Measurements from ENCODE around the gene ATG13. TPM values are rescaled to one million over a fixed set of nuclear protein-coding genes. Genes with fewer than 3 reads are reported as not detected.

ATG13 gene
- total and polyA plus RNA-seq, 2 of the 8 experiments (the other 6 are each of a cell fraction or from before 2014, with no cell fraction given): 65.0 to 77.4 TPM

- H3K27ac ChIP-seq (ENCODE audit: low read depth, low read length): no peak overlapping the region
- no peak overlapping the region for H2BK120ac ChIP-seq (replicated peaks; ENCODE audit: low read depth, low read length)
- H3K9me3 ChIP-seq (ENCODE audit: insufficient read depth in 2 of 2, low read depth in 1 of 2, low read length in 1 of 2): no peaks in the 10 kb centered on the region
- H3K4me2 ChIP-seq (ENCODE audit: insufficient read depth in 1 of 2, low read depth in 2 of 2, low read length in 2 of 2): no peak overlapping the region
- no peak overlapping the region for H4K5ac ChIP-seq (ENCODE audit: insufficient read length, low read depth, low read length)
- no peak overlapping the region for H3K18ac ChIP-seq (ENCODE audit: extremely low read depth, low read length)
- peaks cover 0 to 11% (median 5%) of the 10 kb centered on the region in 4 experiments; a peak in 2 of 8 replicates for H3K36me3 ChIP-seq (ENCODE audit: control insufficient read depth in 2 of 4, insufficient read depth in 4 of 4, low read length in 3 of 4)
- peaks cover 0 to 4% of the 10 kb centered on the region in 2 experiments; a peak in 2 of 4 replicates for H3K79me2 ChIP-seq (ENCODE audit: control insufficient read depth in 1 of 2, insufficient read depth in 2 of 2, low read length in 2 of 2)
- CTCF ChIA-PET (ENCODE audit: partially characterized antibody): interaction anchor here (0.6 to 1.1 kb wide), 2 partner anchors 38 to 65 kb away, joined by 3 read pairs; no protein-coding TSS in a partner anchor
- no peaks in the 10 kb centered on the region for H3K27me3 ChIP-seq (replicated peaks in 1 of 4; ENCODE audit: control insufficient read depth in 3 of 4, extremely low read depth in 1 of 4, insufficient read depth in 3 of 4, low read length in 3 of 4)
- H2BK12ac ChIP-seq (ENCODE audit: low read depth, low read length): no peak overlapping the region
- no peak overlapping the region for H2BK20ac ChIP-seq (ENCODE audit: low read length)
- H3K56ac ChIP-seq (replicated peaks; ENCODE audit: insufficient read length, low read depth, low read length): no peak overlapping the region
- H3K79me1 ChIP-seq (ENCODE audit: low read depth, low read length): 0 out of 2 replicates have a peak, but pooled peaks cover 2% of the 10 kb centered on the region
- H3K4ac ChIP-seq (replicated peaks; ENCODE audit: insufficient read length, low read depth, low read length): no peak overlapping the region
- no peak overlapping the region for H3K4me3 ChIP-seq (ENCODE audit: extremely low read depth in 1 of 4, insufficient read depth in 2 of 4, low read depth in 3 of 4, low read length in 4 of 4)
- H3K23ac ChIP-seq (ENCODE audit: insufficient read length): no peak overlapping the region
- no peak overlapping the region for H2AK5ac ChIP-seq (ENCODE audit: low read depth, low read length)
- H3K9ac ChIP-seq (replicated peaks in 1 of 4; ENCODE audit: extremely low read depth in 1 of 4, low read depth in 3 of 4, low read length in 3 of 4): no peak overlapping the region
- H3K14ac ChIP-seq (ENCODE audit: insufficient read length): no peak overlapping the region
- H3K23me2 ChIP-seq (ENCODE audit: low read depth, low read length): no peaks in the 10 kb centered on the region
- no peak overlapping the region for H2BK15ac ChIP-seq (ENCODE audit: low read length)
- no peak for TF ChIP-seq NRF1 (IDR thresholded peaks at IDR 0.05; ENCODE audit: low read depth, low read length)
- no peak for TF ChIP-seq YY1 (IDR thresholded peaks at IDR 0.05; ENCODE audit: low read depth, low read length)
- TF ChIP-seq ASH2L (IDR thresholded peaks at IDR 0.05; ENCODE audit: low read length): no peak
- DNase-seq (ENCODE audit: low read depth in 1 of 2, low spot score in 2 of 2) (no peak), FAIRE-seq (no peak)
- no peak overlapping the region for H2BK5ac ChIP-seq (ENCODE audit: low read depth, low read length)
- H3K4me1 ChIP-seq (replicated peaks in 1 of 4; ENCODE audit: control insufficient read depth in 3 of 4, insufficient read depth in 4 of 4, low read length in 3 of 4): no peaks in the 10 kb centered on the region
- H4K8ac ChIP-seq (ENCODE audit: extremely low read depth, insufficient read depth, low read length): no peak overlapping the region
- peaks cover 0 to 3% of the 10 kb centered on the region in 2 experiments for H4K20me1 ChIP-seq (replicated peaks in 1 of 2; ENCODE audit: control insufficient read depth in 1 of 2, insufficient read depth in 2 of 2, low read length in 2 of 2)
- H2AFZ ChIP-seq (ENCODE audit: low read length): no peak overlapping the region
- POLR2A ChIA-PET (ENCODE audit: partially characterized antibody): interaction anchor here (0.6 kb wide), 1 partner anchor 8 kb away, joined by 3 read pairs; no protein-coding TSS in a partner anchor
- no peak overlapping the region for H4K91ac ChIP-seq (replicated peaks; ENCODE audit: insufficient read length, low read length)
- 93% methylated on average over 2 of the region's 2 CpGs; no CpG with 5 or more reads in 1 of the 2 experiments for WGBS, 2 experiments (ENCODE audit: extremely low coverage in 1 of 2, insufficient coverage in 1 of 2, insufficient read length in 1 of 2, insufficient replicate concordance in 2 of 2, low coverage in 1 of 2, low lambda C conversion rate in 2 of 2, missing lambda C conversion rate in 1 of 2)
Observed at GRCh38 chr11:46631676-46632075, 14.3 kb downstream of the ATG13 start.

Measured in H1 (cell line).